IPS-NIHi7 (cell line): Measurements from ENCODE around the gene UMODL1.

Experiments used
- DNase-seq: peaks from one replicate; pipeline ENCODE4 v3.0.0; 2012; ENCODE audit warnings: mixed read lengths; ENCODE audit errors: extremely low spot score

UMODL1 gene

DNA sequence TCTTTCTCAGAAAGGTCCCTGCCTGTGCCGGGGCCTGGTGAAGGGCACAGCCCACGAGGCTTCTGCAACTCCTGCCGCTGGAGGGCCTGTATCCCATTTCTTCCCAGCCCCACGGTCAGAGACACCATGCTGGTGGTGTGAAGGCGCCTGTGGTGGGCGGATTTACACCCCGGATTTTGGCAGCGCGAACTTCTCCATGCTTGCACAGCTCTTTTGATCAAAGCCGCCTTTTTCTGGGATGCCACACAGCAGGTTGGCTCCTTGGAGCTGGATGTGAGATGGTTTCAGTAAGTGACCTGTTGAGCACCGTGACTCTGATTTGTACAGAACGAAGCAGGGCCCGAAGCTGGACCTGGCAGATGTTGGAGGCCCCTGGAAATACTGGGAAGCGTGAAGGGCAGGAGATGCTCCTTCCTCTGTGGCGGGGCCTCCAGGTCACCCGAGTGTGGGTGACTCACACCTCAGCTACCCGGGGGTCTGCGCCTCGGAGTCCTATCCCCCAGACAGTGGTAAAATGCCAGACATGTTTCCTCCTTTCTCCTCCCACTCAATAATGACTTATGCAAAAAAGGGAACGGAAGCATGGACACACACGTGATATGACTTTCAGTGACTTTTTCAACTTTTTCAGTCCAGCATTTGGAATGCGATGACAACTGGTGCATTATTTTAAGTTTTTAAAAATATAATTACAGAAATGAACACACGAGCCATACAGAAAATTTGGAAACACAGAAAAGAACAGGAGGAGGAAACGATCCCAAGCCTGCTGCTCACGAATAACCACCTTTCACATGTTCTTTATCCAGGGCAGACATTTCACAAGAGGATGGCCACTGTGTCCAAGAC lies 9.0 kb downstream of the UMODL1 start:
- DNase-seq: no peak

DNA sequence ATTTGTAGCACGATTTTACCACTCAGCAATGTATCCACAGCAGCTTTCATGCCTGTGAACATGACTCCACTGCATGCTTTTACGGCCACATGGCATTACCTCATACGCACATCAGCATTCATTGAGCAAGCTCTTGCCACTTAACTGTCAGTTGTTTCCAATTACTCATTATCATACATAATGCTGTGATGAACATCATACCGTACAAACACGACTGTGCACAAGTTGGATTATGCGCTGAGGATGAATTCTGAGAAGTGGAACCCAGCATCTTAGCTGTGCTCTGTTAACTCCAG lies 9.6 kb downstream of the UMODL1 start:
- DNase-seq: no peak

DNA sequence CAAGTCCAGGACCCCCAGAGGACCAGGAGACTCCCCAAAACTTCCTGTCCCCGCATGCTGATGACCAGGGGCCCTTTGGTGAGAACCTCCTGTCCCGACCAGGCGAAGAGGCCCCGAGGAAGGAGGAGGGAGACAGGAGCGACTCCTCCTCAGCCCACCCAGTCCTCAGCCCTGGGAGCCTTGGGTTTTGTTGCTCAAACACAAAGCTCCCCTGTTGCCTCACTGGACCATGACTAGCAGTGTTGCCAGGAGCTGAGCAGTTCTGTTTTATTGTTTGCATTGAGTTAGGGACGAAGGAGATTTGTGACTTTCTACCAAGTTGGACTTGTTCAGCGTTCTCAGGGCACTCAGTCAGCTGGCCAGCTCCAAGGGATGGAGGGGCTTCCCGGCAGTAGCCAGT lies 10.0 kb downstream of the UMODL1 start:
- no peak for DNase-seq

DNA sequence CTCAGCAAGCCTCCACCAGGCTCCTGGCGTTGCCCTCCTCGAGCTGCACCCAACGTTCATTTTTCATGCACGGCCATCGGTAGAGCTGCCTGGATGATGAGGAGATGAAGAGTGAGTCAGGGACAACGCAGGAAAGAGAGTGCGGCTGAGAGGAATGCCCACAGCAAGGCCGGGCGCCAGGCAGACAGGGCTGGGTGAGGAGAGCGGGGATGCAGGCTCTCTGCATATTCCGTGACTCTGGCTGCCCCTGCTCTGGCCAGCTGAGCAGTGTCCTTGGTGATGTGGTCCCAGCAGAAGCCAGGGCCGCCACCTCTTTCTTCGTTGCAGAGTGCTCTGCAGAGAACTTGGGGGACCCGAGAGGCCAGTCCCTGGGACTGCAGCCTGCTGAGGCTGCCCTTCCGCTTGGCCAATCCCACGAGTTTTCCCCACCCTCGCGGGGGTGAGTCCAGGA lies 10.8 kb downstream of the UMODL1 start:
- DNase-seq: no peak

DNA sequence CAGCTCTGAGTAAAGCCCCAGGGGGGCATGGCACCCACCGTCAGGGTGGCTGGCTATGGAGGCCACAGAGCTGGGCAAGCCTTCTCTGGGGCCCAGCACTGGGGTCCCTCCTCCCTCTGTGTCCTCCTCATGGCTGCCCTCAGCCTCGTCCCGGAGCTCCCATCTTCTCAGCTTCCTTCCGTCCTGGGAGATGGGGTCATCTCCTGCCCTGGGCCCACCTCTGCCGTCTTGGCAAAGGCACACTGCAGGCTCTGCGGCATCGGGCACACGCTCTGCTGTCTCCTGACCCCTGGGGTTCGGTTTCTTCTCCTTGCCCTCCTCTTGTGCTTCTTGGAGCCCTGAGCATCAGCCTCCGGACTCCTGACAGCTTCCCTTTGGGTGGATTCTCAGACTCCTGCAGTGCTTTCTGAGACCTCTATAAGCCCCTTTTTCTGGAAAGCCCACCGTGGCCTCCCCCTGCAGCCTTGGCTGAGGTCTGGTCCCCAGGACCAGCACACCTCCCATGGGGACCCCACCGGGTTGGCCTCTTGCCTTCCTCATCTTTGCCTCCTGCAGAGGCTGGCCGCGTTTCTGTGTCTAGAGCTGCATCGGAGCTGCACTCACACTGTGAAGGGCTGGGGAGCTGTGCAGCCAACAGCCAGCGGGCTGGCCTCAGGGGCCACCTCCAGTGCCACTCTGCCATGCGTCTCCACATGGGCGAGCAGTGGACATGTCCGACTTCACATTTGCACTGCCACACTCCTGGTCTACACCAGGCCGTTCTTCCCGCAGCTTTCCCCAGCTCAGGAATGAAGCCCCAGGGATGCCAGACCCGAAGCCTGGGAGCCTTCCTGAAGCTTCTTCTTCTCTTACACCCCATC lies 11.6 kb downstream of the UMODL1 start:
- no peak for DNase-seq

DNA sequence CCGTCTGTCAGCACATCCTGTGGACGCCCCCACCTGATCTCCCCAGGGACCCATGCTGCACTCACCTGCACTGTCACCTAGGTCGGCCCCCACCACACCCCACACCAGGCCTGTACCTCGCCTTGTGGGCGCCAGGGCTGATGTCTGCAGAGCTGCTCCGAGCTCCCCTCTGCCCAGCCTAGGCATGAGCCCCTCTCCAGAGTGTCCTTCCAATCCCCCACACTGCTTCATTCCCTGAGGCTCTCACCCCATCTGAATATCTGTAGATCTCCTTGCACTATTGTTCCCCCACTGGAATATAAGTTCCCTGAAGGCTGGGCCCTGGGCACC lies 12.2 kb downstream of the UMODL1 start:
- DNase-seq: no peak

DNA sequence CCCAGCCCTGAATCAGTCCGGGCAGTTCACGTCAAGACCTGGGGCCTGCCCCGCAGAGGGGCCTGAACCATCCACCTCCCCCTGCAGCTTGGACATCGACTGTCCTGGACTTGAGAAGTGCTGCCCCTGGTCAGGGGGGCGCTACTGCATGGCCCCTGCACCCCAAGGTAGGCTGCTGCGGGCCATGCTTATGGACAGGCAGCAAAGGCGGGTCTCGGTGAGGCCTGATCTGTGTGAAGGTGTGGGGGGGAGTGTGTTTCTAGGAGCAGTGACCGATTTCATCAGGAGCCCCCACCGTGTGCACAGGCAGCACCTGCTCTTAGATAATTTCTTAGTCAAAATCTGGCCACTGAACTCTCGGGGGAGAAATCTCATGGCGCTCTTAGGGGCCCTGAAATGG lies 13.0 kb downstream of the UMODL1 start:
- DNase-seq: no peak

DNA sequence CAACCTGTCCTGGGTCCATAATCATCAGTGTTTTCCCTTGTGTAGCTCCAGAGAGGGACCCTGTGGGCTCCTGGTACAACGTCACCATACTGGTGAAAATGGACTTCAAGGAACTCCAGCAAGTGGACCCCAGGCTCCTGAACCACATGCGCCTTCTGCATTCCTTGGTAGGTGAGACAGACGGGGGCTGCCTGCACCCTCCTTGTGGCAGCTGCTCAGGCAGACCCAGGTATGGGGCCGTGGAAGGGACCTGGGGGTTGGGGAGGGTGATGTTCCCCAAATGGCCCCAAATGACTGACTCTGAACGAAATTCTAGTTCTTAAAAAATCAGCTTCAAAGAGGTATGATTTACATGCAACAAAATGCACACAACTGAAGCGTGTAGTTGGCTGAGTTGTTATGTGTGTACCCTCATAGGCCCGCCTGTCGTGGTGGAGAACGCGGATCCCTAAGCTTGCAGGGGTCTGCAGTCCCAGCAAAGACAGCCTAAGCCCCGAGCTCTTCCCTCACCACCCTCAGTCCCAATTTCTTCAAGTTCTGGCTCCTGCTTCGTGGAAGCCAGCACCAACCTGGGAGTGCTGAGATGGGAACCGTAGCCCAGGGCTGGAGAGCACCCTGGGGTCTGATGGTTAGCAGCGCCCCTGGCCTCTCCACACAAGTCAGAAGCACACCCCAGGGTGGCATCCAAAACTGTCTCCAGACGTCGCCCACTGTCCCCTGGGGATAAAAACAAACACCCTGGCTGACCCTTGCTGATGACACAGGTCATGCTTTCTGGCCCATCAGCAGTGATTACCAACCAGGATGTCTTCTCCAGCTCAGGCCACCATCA lies 14.3 kb downstream of the UMODL1 start:
- no peak for DNase-seq

DNA sequence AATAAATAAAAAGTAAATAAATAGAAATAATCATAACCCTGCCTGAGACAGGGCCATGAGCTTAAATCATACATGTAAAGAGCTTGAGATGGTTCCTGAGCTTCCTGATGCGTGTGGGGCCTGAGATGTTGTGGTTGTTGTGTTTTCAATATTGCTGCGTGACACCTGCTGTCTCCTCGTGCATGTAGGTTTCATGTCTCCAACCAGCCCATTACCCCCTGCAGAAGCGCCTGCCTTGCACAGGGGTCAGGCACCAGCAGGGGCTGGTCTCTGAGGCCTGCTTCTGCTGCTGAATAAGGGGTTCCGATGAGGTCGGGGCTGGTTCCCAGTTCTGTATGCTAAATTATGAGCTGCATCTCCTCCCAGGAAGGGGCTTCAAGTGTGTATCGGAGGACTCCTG lies 15.9 kb downstream of the UMODL1 start:
- DNase-seq: no peak

DNA sequence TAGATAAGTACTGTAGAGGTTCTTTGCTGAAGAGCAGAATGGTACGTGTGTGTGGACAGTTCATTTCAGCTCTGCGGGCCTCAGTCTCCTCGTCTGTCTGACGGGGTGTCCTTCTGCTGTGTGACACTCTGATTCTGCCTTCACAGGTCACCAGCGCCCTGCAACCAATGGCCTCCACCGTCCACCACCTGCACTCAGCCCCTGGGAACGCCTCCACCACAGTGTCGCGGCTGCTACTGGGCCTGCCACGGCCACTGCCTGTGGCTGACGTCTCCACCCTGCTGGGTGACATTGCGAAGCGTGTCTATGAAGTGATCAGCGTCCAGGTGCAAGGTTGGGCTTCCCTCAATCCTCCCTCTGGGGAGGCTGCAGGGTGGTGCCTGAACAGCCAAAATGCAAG lies 17.0 kb downstream of the UMODL1 start:
- no peak for DNase-seq

DNA sequence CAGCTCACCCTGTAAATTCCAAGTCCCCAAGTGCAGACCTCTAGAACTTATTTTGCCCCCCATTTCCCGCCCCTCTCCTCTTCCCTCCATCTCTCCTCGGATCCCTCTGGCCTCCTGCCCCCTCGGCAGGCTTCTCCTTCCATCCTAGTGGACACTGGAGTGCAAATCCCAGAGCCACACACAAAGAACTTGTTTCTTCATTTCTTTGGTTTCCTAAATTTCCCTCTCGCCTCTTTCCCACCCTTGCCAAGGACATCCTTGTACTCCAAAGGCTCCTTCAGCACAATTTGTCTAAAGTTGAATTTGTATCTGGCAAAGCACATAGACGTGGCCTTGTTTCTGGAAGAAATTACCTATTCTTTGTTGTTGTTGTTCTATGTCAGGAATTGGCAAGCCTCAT lies 17.5 kb downstream of the UMODL1 start:
- no peak for DNase-seq

DNA sequence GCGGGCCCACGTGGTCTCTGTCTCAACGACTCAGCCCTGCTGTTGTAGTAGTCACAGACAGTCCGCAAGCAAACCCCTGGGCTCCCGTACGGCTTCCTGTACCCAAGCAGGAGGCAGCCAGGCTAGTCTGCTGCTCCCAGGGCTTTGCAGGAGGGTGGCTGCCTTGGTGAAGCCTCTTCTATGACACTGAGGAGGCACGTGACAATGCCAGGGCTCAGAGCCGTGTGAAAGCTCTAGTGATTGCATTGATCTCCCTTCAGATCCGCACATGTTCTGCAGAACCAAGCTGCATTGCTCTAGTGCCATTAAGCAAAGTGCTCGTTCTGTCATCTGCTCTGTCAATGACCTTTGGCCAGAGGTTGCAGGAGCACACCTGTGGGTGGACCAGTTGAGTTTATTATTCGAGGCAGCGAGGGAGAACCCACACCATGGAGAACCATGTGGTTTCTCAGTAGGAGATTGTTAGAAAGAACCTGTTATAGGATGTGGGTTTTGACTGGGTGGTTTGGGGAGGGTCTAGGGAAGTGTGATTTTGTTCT lies 18.0 kb downstream of the UMODL1 start:
- no peak for DNase-seq

DNA sequence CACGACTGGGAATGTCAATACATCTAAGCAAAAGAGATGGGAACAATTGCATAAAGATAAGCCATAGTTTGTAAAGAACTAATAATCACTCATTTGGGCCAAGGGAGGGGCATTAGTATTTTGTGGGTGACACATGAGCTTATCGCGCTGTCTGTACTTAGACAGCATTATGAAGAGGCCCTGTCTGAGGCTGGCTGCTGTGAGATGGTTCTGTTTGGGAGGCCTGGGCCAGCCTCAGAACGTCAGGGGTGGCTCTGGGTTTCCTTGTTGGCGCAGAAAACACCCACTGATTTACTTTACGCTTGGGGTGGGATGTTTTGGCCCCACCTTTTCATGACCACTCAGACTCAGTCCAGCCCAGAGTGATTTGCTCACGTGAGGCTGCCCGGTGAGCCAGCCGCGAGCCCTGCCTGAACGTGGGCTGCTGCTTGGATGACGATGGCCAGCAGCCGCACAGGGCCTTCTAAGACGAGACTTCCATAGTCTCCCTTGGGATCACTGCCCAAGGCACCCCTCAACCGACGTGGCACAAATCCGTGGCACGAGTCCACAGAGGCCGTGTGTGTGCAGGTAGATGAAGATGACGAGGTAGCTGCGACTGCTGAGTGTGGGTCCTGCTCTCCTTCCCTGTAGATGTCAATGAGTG lies 18.7 kb downstream of the UMODL1 start:
- DNase-seq: no peak

DNA sequence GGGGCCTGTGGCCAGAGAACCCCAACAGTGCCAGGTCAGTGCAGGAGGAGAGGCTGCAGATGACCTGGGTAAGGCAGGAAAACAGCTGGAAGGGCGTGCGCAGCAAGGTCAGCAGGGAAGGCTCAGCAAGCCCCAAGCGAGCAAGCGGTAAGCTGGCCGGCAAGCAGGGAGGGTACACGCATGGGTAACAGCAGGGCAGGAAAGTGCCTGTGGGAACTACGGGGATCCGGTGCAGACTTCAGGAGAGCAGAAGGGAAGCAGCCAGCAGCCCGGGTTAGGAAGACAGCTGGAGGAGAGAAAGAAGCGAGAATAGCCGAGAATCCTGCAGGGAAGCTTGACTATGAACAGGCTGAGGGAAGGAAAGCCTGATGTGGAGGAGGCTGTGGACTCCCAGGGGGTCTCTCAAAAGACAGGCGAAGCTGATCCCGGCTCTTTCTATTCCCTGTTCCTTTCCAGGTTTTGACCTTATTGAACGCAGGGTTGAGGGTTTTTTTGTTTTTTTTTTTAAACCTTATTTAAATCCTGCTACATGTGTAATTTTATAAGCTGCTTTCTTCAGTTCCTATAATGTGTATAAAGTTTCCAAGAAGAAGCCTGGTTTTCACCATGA lies 20.9 kb downstream of the UMODL1 start:
- DNase-seq: peak; percentile 73

DNA sequence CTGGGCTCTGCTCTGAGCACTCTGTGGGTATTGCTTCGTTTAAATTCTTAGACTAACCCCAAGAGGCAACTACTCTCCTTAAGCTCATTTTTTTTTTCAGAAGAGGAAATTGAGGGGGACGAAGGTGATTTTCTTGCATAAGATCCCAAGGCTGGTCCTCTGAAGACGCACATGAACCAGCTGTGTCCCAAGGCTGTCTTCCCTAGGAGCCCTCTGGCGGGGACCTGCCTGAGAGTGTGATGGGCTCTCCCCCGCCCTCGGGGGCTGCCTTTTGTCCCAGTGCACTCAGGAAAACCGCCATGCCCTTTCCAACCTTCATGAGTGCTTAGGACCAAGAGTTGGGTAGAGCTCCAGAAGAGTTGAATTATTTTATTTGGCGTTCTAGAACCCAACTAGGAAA lies 21.7 kb downstream of the UMODL1 start:
- no peak for DNase-seq

DNA sequence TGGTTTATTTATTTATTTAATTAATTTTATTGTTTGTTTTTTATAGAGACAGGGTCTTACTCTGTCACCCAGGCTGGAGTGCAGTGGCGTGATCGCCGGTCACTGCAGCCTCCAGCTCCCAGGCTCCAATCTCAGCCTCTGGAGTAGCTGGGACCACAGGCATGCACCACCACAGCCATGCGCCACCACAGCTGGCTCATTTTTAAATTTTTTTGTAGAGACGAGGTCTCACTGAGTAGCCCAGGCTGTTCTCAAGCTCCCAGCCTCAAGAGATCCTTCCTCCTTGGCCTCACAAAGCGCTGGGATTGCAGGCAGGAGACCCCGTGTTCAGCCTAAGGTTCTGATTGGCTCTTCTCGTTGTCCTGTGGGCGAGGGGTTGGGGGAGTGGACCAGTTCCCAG lies 22.1 kb downstream of the UMODL1 start:
- no peak for DNase-seq

DNA sequence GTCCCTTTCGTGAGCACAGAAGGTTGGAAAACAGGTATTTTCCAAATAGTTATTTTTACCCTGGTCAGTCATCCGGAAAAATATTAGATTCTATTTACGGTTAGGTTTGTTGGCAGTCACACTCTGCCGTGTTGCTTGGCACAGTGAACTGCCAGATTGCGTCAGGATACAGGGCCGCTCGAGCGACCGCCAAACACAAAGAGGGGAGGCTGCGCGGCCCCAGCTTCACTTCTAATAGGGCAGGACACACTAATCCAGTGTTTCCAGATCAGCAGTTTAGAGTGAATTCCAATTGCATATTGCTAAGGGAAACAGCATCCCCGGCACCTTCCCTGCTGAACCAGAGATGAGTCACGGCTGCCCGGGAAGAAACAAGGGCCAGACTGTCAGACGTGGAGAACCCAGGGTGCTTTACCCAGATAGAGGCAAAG lies 22.9 kb downstream of the UMODL1 start:
- no peak for DNase-seq

DNA sequence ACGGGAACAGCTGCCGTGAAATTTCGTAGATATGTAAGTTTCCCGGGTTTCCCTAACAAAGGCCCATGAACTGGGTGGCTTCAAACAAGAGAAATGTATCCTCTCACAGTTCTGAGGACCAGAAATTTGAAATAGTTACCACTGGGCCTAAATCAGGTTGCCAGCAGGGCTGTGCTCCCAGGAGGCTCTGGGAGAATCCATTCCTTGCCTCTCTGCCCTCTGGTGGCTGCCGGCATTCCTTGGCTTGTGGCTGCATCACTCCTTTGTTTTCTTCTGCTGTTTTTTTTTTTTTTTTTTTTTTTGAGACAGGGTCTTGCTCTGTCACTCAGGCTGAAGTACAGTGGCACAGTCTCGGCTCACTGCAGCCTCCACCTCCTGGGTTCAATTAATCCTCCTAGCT lies 23.7 kb downstream of the UMODL1 start:
- no peak for DNase-seq

DNA sequence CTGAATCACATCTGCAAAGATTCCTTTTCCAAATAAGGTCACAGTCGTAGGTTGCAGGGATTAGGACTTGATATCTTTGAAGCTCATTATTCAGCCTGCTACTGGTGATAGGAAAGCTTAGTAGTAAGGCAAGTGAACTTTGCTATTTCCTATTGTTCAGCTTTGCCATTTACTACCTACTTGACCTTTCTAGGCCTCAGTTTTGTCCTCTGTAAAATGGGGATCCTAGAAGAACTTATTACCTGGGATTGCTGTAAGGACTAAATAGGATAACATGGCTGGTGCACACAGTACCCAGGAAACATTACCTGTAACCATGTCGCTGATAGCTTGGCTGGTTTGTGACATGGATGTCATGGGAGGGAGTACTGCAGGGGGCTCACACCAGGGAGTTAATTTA lies 24.5 kb downstream of the UMODL1 start:
- DNase-seq: no peak

DNA sequence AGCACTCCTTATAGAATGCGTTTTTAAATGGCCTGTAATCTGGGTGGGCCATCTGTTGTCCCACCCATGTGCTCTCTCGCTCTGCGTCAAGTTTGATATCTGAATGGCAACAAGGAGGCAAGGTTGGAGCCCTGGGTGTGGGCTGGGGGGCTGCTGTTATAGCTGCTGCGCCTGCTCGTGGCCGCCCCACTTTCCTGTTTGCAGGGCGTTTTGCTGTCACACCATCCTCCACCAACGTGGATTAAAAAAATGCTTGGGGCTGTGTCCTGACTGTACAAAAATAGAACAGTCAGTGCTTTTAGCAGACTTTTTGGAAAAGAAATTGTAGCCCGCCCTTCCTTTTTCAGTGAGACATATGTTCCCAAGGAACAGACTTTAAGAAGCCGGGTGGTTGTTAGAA lies 25.4 kb downstream of the UMODL1 start:
- no peak for DNase-seq

DNA sequence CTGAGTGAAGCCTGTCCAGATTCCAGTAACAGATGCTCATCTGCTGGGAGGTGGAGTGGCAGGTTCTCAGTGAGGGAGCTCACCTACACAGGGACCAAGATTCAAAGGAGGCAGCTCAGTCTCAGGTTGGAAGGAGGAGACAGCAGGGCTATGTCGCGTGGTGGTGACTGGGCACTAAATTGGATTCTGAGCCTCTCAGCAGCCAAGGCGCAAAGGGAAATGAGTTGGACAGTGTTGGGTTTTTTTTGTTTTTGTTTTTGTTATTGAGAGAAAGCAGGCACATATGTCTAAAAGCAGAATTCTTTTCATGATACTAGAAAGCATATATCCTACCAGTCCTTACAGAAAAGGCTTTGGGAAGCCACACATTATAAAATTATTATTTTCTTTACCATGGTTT lies 26.2 kb downstream of the UMODL1 start:
- DNase-seq: no peak
